GM12878 (cell line): Measurements from ENCODE around the gene BCL10. TPM values are rescaled to one million over a fixed set of nuclear protein-coding genes. Genes with fewer than 3 reads are reported as not detected.

Source experiments
- ATAC-seq: fragments of 200-7000 bp; cut with Tn5 transposase; 3 replicates; pipeline ENCODE4 v1.9.1; 2020; ENCODE audit warnings: mild to moderate bottlenecking, moderate library complexity
- BruUV-seq: library from RNA; stranded (reverse); fragments of 400-500 nt; replicated peaks from 2 replicates; lab custom pipeline; 2021; lab: Mats Ljungman, UMichigan
- CTCF ChIA-PET: fragments of 300-600 bp; sonication (Branson Sonifier 250); formaldehyde crosslinking; extraction: SDS; loops from one replicate; lab custom pipeline; 2021; ENCODE audit warnings: inconsistent platforms; lab: Yijun Ruan, JAX
- POLR2A ChIA-PET: fragments of 350-600 bp; formaldehyde crosslinking; extraction: SDS; loops from one replicate; lab custom pipeline; 2021; ENCODE audit warnings: inconsistent platforms; lab: Charles Lee
- RAD21 ChIA-PET: fragments of 300-600 bp; sonication (Branson Sonifier 250); formaldehyde crosslinking; loops from one replicate; lab custom pipeline; 2023; ENCODE audit warnings: antibody characterized with exemption; ENCODE audit not compliant: unreplicated experiment; lab: Charles Lee
- SMC1A ChIA-PET: fragments of 300-600 bp; sonication (Branson Sonifier 250); formaldehyde crosslinking; loops from one replicate; lab custom pipeline; 2023; ENCODE audit not compliant: unreplicated experiment, uncharacterized antibody; lab: Charles Lee
- DNase-seq: peaks from one replicate; pipeline ENCODE4 v3.0.0-alpha.2; 2011; ENCODE audit warnings: low read depth, low spot score
- FAIRE-seq: peaks from 3 replicates; lab custom pipeline; 2011; peaks lifted over from hg19 to GRCh38; lab: Jason Lieb, UNC
- H2AFZ ChIP-seq: 2 replicates; pipeline ENCODE4 v1.6.0; 2011; ENCODE audit warnings: low read depth, low read length, control low read depth; ENCODE audit not compliant: control insufficient read depth
- H3K27ac ChIP-seq: 2 replicates; pipeline ENCODE4 v1.5.1; 2011; ENCODE audit warnings: control low read depth; ENCODE audit not compliant: control insufficient read depth, insufficient read depth
- H3K27me3 ChIP-seq, 2 experiments: replicated peaks in 1 of 2; 2 replicates each; pipeline versions ENCODE4 v1.6.0 to v1.6.1; 2011; ENCODE audit warnings: low read length in 1 of 2; ENCODE audit not compliant: control insufficient read depth in 2 of 2, insufficient read depth in 2 of 2
- H3K36me3 ChIP-seq, 2 experiments: 2 replicates each; pipeline ENCODE4 v1.5.1; 2011; ENCODE audit warnings: low read length in 1 of 2; ENCODE audit not compliant: control insufficient read depth in 2 of 2, insufficient read depth in 2 of 2
- H3K4me1 ChIP-seq: 2 replicates; pipeline ENCODE4 v1.6.1; 2011; ENCODE audit warnings: mild to moderate bottlenecking, low read length, moderate library complexity, mixed read lengths; ENCODE audit not compliant: control insufficient read depth, insufficient read depth
- H3K4me2 ChIP-seq: 2 replicates; pipeline ENCODE4 v1.6.0; 2011; ENCODE audit warnings: control low read depth; ENCODE audit not compliant: control insufficient read depth, insufficient read depth
- H3K4me3 ChIP-seq: fragments of 200-600 bp; sonication (generic); 2 replicates; pipeline ENCODE4 v1.5.1; 2016
- H3K79me2 ChIP-seq: 2 replicates; pipeline ENCODE4 v1.6.0; 2011; ENCODE audit warnings: low read length; ENCODE audit not compliant: control insufficient read depth, insufficient read depth
- H3K9ac ChIP-seq: 2 replicates; pipeline ENCODE4 v1.8.0; 2011; ENCODE audit warnings: low read length, control low read depth, mixed read lengths; ENCODE audit not compliant: control insufficient read depth, insufficient read depth
- H3K9me3 ChIP-seq: replicated peaks from 3 replicates; pipeline ENCODE4 v1.5.1; 2011; ENCODE audit warnings: mild to moderate bottlenecking, low read length; ENCODE audit not compliant: control insufficient read depth, insufficient read depth
- H4K20me1 ChIP-seq: 2 replicates; pipeline ENCODE4 v1.6.0; 2011; ENCODE audit not compliant: control insufficient read depth, insufficient read depth
- CBX3 ChIP-seq: fragments of 200-600 bp; sonication (generic); IDR thresholded peaks from 2 replicates; pipeline ENCODE4 v1.6.1; 2016; ENCODE audit warnings: low read depth, borderline replicate concordance
- NBN ChIP-seq: fragments of 450-650 bp; IDR thresholded peaks from 2 replicates; pipeline ENCODE4 v1.6.1; 2016
- POLR2A ChIP-seq: IDR thresholded peaks from 2 replicates; pipeline ENCODE4 v1.6.1; 2011; ENCODE audit warnings: low read depth, mild to moderate bottlenecking, low read length
- WGBS: methylation state at CpG from one replicate; pipeline ENCODE4 v1.1.6; 2016; ENCODE audit warnings: low lambda C conversion rate; ENCODE audit not compliant: insufficient replicate concordance, insufficient coverage; ENCODE audit errors: missing lambda C conversion rate; 5-methylcytosine and 5-hydroxymethylcytosine counted together
- in situ Hi-C: fragments of 300-500 bp; cut with MboI; formaldehyde crosslinking; loops from 9 replicates; pipeline ENCODE4 v1.14.3; 2018; ENCODE audit warnings: mixed read lengths
- intact Hi-C: fragments of 100-400 bp; cut with micrococcal nuclease; formaldehyde crosslinking; loops from one replicate; pipeline ENCODE4 v1.14.2; 2022; ENCODE audit not compliant: unreplicated experiment
- polyA plus RNA-seq, 11 experiments: library from polyadenylated mRNA; depleted of rRNA in 4 of 11; unstranded in 6 of 11; stranded (reverse) in 5 of 11; fragments of >200 nt; fragmentation: Nextera tagmentation in 4 of 11; fragmentation: Illumina TruSeq in 1 of 11; extraction: Ambion mirVana in 4 of 11; extraction: Trizol in 1 of 11; gene quantifications; 1 replicate in 1 of 11; 2 replicates in 10 of 11; pipeline versions ENCODE4 v1.2.1 to v1.2.3, GENCODE V29; 2011 to 2016; ENCODE audit warnings: inconsistent platforms in 2 of 11, missing spikeins in 2 of 11, low read depth in 1 of 11
- total RNA-seq, 4 experiments: library from RNA; depleted of rRNA in 3 of 4; stranded (reverse); fragments of >200 nt in 3 of 4; fragmentation: Illumina TruSeq in 1 of 4; extraction: Trizol in 1 of 4; gene quantifications; 2 replicates each; pipeline versions ENCODE4 v1.2.1 to v1.2.3, GENCODE V29; 2013 to 2021
- TF ChIP-seq, protein P1 (sequence below): fragments of 450-650 bp; IDR thresholded peaks from 2 replicates; pipeline ENCODE4 v1.6.1; 2017; ENCODE audit warnings: mild to moderate bottlenecking, moderate library complexity

Gene BCL10
- total and polyA plus RNA-seq, 10 of the 15 experiments (the other 5 are each of a cell fraction or from before 2014, with no cell fraction given), result 10.6 to 35.2 (median 19.5) TPM

DNA sequence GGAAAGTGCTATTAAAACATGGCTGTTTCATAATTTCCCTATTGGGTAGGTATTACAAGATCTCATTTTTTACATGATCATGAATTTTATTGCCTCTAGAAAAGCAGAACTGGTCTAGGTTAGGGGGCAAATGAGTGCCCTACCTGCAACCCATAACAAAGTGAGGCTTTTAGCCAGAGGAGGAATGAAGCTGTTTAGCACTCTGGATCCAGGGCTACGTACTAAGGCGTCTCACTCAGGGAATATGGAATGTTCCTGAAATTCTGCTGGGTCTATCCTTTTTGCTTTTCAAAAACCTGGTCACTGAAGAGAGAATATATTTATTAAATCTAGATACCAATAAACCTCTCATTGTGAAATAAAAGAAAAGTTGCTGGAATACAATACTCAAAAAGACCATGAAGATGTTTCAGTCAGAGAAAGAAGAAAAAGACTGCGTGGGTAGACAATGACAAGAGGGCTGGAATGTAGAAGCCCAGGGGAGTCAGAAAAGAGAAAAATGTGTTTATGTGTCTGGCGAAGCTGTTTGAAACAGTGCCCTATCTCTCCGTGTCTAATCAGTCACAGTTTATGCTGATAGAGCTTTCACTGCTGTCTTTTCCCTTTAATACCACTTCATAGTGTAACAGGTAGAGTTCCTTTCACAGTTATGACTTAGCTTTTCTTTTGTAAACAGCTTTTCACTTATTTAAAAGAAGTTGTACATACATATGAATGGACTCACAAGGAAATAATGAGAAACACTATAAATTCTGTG lies 50.6 kb downstream of the BCL10 start (continued):
- TF ChIP-seq, protein P1, sequence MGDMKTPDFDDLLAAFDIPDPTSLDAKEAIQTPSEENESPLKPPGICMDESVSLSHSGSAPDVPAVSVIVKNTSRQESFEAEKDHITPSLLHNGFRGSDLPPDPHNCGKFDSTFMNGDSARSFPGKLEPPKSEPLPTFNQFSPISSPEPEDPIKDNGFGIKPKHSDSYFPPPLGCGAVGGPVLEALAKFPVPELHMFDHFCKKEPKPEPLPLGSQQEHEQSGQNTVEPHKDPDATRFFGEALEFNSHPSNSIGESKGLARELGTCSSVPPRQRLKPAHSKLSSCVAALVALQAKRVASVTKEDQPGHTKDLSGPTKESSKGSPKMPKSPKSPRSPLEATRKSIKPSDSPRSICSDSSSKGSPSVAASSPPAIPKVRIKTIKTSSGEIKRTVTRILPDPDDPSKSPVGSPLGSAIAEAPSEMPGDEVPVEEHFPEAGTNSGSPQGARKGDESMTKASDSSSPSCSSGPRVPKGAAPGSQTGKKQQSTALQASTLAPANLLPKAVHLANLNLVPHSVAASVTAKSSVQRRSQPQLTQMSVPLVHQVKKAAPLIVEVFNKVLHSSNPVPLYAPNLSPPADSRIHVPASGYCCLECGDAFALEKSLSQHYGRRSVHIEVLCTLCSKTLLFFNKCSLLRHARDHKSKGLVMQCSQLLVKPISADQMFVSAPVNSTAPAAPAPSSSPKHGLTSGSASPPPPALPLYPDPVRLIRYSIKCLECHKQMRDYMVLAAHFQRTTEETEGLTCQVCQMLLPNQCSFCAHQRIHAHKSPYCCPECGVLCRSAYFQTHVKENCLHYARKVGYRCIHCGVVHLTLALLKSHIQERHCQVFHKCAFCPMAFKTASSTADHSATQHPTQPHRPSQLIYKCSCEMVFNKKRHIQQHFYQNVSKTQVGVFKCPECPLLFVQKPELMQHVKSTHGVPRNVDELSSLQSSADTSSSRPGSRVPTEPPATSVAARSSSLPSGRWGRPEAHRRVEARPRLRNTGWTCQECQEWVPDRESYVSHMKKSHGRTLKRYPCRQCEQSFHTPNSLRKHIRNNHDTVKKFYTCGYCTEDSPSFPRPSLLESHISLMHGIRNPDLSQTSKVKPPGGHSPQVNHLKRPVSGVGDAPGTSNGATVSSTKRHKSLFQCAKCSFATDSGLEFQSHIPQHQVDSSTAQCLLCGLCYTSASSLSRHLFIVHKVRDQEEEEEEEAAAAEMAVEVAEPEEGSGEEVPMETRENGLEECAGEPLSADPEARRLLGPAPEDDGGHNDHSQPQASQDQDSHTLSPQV, result no peak
- no peak for TF ChIP-seq CBX3
- no peak for TF ChIP-seq POLR2A

DNA sequence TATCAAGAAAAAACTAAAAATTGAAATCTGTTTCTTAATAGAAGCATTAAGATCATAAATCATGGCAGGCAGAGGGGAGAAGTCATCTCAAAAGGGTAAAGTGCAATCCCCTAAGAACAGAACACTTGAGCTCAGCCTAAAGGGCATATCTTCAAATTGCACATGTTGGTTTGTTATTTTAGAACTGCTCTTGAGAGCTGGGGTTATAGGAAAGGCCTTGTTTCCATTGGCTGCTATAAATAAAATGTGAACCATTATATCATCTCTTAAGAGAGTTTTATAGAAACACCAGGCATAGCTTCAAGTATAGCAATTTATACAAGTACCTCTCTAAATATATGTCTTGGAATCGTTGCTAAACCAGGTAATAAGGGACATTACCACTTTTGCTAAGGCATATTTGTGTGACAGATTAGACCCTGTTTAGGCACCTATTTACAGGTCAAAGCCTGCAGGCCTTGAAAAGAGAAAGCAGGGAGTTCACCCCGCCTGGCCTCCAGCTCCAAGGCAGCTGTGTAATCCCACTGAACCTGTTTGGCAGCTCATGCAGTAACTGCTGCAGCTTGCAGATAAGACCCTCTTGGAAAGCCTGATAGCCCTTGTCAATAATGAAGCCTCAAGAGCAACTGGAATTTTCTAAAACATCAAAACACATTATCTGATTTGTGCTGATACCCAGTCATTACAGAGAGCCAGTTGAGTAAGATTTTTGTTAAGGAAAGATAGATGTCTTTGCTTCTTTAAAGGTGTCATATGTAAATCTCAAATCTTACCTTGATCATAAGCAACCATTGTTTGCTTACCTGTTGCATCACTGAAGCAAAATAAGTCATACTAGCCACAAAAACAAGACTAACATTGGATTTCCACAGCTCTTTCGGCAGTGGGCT lies 51.5 kb downstream of the BCL10 start:
- no peak overlapping the region for H3K27ac ChIP-seq
- H3K36me3 ChIP-seq, result no peaks in the 10 kb centered on the region
- H3K79me2 ChIP-seq, result no peaks in the 10 kb centered on the region
- H2AFZ ChIP-seq, result no peak overlapping the region
- CTCF ChIA-PET, result interaction anchor here (0.7 to 2.5 kb wide), 5 partner anchors 15 to 977 kb away, joined by 3 to 9 read pairs (median 3); no protein-coding TSS in a partner anchor
- WGBS, result 35% methylated on average over 3 of the region's 3 CpGs
- FAIRE-seq (no peak), ATAC-seq (no peak), DNase-seq (no peak)
- SMC1A ChIA-PET, result interaction anchor here (1.0 to 1.4 kb wide), 3 partner anchors 30 to 150 kb away, joined by 3 to 4 read pairs (median 3); no protein-coding TSS in a partner anchor
- intact Hi-C loops (no loop called here), in situ Hi-C loops (no loop called here)
- POLR2A ChIA-PET, result no interaction called here
- BruUV-seq, result no TSS peak
- H3K4me3 ChIP-seq, result no peak overlapping the region
- H3K4me2 ChIP-seq, result no peak overlapping the region
- H4K20me1 ChIP-seq, result no peaks in the 10 kb centered on the region
- H3K9ac ChIP-seq, result no peak overlapping the region
- no peaks in the 10 kb centered on the region for H3K27me3 ChIP-seq
- RAD21 ChIA-PET, result interaction anchor here (1.4 kb wide), 1 partner anchor 30 kb away, joined by 3 read pairs; no protein-coding TSS in a partner anchor
- no peaks in the 10 kb centered on the region for H3K9me3 ChIP-seq
- no peaks in the 10 kb centered on the region for H3K4me1 ChIP-seq
- TF ChIP-seq NBN, result no peak
- TF ChIP-seq, all 136 proteins: peak for 0
